WTC11 (cell line): ENCODE data around the gene CXCR5. TPM values are rescaled to one million over a fixed set of nuclear protein-coding genes. Genes with fewer than 3 reads are reported as not detected.

Source experiments
- ATAC-seq: fragments of 200-7000 bp; cut with Tn5 transposase; 2 replicates; pipeline ENCODE4 v1.10.0; 2021; ENCODE audit warnings: mild to moderate bottlenecking, moderate library complexity
- CTCF ChIA-PET: fragments of 300-600 bp; sonication (Branson Sonifier 250); formaldehyde crosslinking; loops from one replicate; lab custom pipeline; 2021; ENCODE audit warnings: antibody characterized with exemption; lab: Charles Lee
- POLR2A ChIA-PET: fragments of 350-600 bp; sonication (Branson Sonifier 250); formaldehyde crosslinking; loops from one replicate; lab custom pipeline; 2021; ENCODE audit warnings: antibody characterized with exemption; lab: Charles Lee
- DNase-seq: peaks from one replicate; pipeline ENCODE4 v3.0.0; 2021; ENCODE audit warnings: low spot score
- H3K27ac Mint-ChIP-seq: 2 replicates; pipeline ENCODE4 v1.8.0; 2021; ENCODE audit warnings: mixed read lengths
- H3K27me3 Mint-ChIP-seq: 2 replicates; pipeline ENCODE4 v1.8.0; 2021; ENCODE audit warnings: low read depth, mild to moderate bottlenecking, moderate library complexity, mixed read lengths
- H3K36me3 Mint-ChIP-seq: 2 replicates; pipeline ENCODE4 v1.8.0; 2021; ENCODE audit warnings: mixed read lengths
- H3K4me1 Mint-ChIP-seq: 2 replicates; pipeline ENCODE4 v1.8.0; 2022; ENCODE audit warnings: mixed read lengths
- H3K4me3 Mint-ChIP-seq: 2 replicates; pipeline ENCODE4 v1.8.0; 2021; ENCODE audit warnings: mild to moderate bottlenecking, moderate library complexity, mixed read lengths
- H3K9me3 Mint-ChIP-seq: 2 replicates; pipeline ENCODE4 v1.8.0; 2021; ENCODE audit warnings: mixed read lengths
- CREB1 ChIP-seq: sonication (generic); formaldehyde crosslinking; IDR thresholded peaks from 2 replicates; pipeline ENCODE4 v1.8.0; 2023; ENCODE audit warnings: mild to moderate bottlenecking, missing genetic modification reagents
- ELF4 ChIP-seq: sonication (generic); formaldehyde crosslinking; IDR thresholded peaks from 2 replicates; pipeline ENCODE4 v1.8.1; 2022; ENCODE audit warnings: low read depth, mild to moderate bottlenecking, moderate library complexity, missing genetic modification reagents
- FOXP1 ChIP-seq: sonication (generic); formaldehyde crosslinking; IDR thresholded peaks from 2 replicates; pipeline ENCODE4 v1.8.0; 2022; ENCODE audit warnings: missing genetic modification reagents, mild to moderate bottlenecking, moderate library complexity, borderline replicate concordance
- GRHL2 ChIP-seq: fragments of 250-450 bp; sonication (Bioruptor Pico); IDR thresholded peaks from 2 replicates; pipeline ENCODE4 v1.8.0; 2022; ENCODE audit warnings: mild to moderate bottlenecking, moderate library complexity; ENCODE audit not compliant: insufficient replicate concordance, severe bottlenecking
- NFATC4 ChIP-seq: fragments of 250-450 bp; sonication (Bioruptor Pico); IDR thresholded peaks from 2 replicates; pipeline ENCODE4 v1.9.0; 2021; ENCODE audit warnings: mild to moderate bottlenecking
- TEAD4 ChIP-seq: sonication (generic); formaldehyde crosslinking; IDR thresholded peaks from 2 replicates; pipeline ENCODE4 v1.8.0; 2022; ENCODE audit warnings: mild to moderate bottlenecking, missing genetic modification reagents
- ZBTB21 ChIP-seq: sonication (generic); formaldehyde crosslinking; IDR thresholded peaks from 2 replicates; pipeline ENCODE4 v1.8.1; 2023; ENCODE audit warnings: mild to moderate bottlenecking, missing genetic modification reagents, borderline replicate concordance
- ZNF138 ChIP-seq: sonication (generic); formaldehyde crosslinking; conservative IDR thresholded peaks from 2 replicates; pipeline ENCODE4 v1.8.1; 2022; ENCODE audit warnings: mild to moderate bottlenecking, moderate library complexity, missing genetic modification reagents
- total RNA-seq: library from RNA; stranded (reverse); gene quantifications from 3 replicates; pipeline ENCODE4 v1.2.3, GENCODE V29; 2021
- TF ChIP-seq, protein P1 (sequence below): sonication (generic); formaldehyde crosslinking; IDR thresholded peaks from 2 replicates; pipeline ENCODE4 v1.8.0; 2022; ENCODE audit warnings: missing genetic modification reagents
- TF ChIP-seq, protein P2 (sequence below): sonication (generic); formaldehyde crosslinking; IDR thresholded peaks from 2 replicates; pipeline ENCODE4 v1.8.1; 2023; ENCODE audit warnings: mild to moderate bottlenecking, missing genetic modification reagents, moderate library complexity
- TF ChIP-seq, protein P3 (sequence below): fragments of 250-450 bp; sonication (Bioruptor Pico); IDR thresholded peaks from 2 replicates; pipeline ENCODE4 v1.9.0; 2021; ENCODE audit warnings: mild to moderate bottlenecking
- TF ChIP-seq, protein P4 (sequence below): sonication (generic); formaldehyde crosslinking; IDR thresholded peaks from 2 replicates; pipeline ENCODE4 v1.8.0; 2022; ENCODE audit warnings: mild to moderate bottlenecking, missing genetic modification reagents
- TF ChIP-seq, protein P5 (sequence below): sonication (generic); formaldehyde crosslinking; IDR thresholded peaks from 2 replicates; pipeline ENCODE4 v1.8.1; 2023; ENCODE audit warnings: mild to moderate bottlenecking, missing genetic modification reagents
- TF ChIP-seq, protein P6 (sequence below): fragments of 250-450 bp; sonication (Bioruptor Pico); IDR thresholded peaks from 2 replicates; pipeline ENCODE4 v1.9.0; 2021; ENCODE audit warnings: moderate library complexity, mild to moderate bottlenecking, inconsistent platforms, borderline replicate concordance
- TF ChIP-seq, protein P7 (sequence below): sonication (generic); formaldehyde crosslinking; IDR thresholded peaks from 2 replicates; pipeline ENCODE4 v1.8.0; 2022; ENCODE audit warnings: mild to moderate bottlenecking, missing genetic modification reagents
- TF ChIP-seq, protein P8 (sequence below): fragments of 250-450 bp; sonication (Bioruptor Pico); IDR thresholded peaks from 2 replicates; pipeline ENCODE4 v1.9.0; 2021; ENCODE audit warnings: mild to moderate bottlenecking

CXCR5 gene
- total RNA-seq, 1 experiment from 2014 or later: 0.07 TPM

DNA sequence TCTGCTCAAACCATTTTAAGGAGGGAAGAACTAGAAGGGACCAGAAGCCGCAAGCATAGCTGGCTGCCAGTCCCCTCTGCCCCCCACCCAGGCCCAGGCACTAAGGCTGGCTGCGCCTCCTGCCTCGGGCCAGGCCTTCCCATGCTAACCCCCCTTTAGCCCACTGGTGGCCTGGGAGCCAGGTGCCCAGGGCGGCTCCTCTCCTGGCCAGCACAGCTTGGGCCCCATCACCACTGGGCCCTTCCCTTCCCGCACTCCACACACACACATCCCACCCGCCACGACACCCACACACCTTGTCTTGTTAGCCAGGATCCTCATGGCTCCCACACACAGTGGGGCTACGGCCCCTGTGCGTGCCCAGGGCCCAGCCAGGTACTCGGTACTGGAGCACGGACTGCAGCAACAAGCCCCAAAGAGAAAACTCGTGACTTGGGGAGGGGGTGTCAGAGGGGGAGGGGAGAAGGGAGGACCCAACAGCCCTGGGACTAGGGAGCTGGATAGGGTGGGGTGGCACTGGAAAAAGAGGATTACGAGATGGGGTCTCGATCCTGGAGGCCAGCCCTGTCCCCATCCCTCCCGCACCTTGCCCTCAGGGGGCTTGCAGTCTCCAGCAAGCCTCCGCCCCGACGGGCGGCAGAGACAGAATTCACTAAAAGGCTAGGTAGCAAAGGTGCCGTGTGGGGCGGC lies 26.1 kb downstream of the CXCR5 start (continued):
- TF ChIP-seq, protein P1, sequence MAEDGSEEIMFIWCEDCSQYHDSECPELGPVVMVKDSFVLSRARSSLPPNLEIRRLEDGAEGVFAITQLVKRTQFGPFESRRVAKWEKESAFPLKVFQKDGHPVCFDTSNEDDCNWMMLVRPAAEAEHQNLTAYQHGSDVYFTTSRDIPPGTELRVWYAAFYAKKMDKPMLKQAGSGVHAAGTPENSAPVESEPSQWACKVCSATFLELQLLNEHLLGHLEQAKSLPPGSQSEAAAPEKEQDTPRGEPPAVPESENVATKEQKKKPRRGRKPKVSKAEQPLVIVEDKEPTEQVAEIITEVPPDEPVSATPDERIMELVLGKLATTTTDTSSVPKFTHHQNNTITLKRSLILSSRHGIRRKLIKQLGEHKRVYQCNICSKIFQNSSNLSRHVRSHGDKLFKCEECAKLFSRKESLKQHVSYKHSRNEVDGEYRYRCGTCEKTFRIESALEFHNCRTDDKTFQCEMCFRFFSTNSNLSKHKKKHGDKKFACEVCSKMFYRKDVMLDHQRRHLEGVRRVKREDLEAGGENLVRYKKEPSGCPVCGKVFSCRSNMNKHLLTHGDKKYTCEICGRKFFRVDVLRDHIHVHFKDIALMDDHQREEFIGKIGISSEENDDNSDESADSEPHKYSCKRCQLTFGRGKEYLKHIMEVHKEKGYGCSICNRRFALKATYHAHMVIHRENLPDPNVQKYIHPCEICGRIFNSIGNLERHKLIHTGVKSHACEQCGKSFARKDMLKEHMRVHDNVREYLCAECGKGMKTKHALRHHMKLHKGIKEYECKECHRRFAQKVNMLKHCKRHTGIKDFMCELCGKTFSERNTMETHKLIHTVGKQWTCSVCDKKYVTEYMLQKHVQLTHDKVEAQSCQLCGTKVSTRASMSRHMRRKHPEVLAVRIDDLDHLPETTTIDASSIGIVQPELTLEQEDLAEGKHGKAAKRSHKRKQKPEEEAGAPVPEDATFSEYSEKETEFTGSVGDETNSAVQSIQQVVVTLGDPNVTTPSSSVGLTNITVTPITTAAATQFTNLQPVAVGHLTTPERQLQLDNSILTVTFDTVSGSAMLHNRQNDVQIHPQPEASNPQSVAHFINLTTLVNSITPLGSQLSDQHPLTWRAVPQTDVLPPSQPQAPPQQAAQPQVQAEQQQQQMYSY: no peak
- TF ChIP-seq, protein P2, sequence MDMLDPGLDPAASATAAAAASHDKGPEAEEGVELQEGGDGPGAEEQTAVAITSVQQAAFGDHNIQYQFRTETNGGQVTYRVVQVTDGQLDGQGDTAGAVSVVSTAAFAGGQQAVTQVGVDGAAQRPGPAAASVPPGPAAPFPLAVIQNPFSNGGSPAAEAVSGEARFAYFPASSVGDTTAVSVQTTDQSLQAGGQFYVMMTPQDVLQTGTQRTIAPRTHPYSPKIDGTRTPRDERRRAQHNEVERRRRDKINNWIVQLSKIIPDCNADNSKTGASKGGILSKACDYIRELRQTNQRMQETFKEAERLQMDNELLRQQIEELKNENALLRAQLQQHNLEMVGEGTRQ (CRISPR knock-in tag): no peak
- TF ChIP-seq, protein P3, sequence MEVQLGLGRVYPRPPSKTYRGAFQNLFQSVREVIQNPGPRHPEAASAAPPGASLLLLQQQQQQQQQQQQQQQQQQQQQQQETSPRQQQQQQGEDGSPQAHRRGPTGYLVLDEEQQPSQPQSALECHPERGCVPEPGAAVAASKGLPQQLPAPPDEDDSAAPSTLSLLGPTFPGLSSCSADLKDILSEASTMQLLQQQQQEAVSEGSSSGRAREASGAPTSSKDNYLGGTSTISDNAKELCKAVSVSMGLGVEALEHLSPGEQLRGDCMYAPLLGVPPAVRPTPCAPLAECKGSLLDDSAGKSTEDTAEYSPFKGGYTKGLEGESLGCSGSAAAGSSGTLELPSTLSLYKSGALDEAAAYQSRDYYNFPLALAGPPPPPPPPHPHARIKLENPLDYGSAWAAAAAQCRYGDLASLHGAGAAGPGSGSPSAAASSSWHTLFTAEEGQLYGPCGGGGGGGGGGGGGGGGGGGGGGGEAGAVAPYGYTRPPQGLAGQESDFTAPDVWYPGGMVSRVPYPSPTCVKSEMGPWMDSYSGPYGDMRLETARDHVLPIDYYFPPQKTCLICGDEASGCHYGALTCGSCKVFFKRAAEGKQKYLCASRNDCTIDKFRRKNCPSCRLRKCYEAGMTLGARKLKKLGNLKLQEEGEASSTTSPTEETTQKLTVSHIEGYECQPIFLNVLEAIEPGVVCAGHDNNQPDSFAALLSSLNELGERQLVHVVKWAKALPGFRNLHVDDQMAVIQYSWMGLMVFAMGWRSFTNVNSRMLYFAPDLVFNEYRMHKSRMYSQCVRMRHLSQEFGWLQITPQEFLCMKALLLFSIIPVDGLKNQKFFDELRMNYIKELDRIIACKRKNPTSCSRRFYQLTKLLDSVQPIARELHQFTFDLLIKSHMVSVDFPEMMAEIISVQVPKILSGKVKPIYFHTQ (CRISPR knock-in tag): no peak
- TF ChIP-seq, protein P4, sequence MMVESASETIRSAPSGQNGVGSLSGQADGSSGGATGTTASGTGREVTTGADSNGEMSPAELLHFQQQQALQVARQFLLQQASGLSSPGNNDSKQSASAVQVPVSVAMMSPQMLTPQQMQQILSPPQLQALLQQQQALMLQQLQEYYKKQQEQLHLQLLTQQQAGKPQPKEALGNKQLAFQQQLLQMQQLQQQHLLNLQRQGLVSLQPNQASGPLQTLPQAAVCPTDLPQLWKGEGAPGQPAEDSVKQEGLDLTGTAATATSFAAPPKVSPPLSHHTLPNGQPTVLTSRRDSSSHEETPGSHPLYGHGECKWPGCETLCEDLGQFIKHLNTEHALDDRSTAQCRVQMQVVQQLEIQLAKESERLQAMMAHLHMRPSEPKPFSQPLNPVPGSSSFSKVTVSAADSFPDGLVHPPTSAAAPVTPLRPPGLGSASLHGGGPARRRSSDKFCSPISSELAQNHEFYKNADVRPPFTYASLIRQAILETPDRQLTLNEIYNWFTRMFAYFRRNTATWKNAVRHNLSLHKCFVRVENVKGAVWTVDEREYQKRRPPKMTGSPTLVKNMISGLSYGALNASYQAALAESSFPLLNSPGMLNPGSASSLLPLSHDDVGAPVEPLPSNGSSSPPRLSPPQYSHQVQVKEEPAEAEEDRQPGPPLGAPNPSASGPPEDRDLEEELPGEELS (CRISPR knock-in tag): no peak
- TF ChIP-seq ZNF138: no peak
- TF ChIP-seq NFATC4 (CRISPR knock-in tag): no peak
- TF ChIP-seq, protein P5, sequence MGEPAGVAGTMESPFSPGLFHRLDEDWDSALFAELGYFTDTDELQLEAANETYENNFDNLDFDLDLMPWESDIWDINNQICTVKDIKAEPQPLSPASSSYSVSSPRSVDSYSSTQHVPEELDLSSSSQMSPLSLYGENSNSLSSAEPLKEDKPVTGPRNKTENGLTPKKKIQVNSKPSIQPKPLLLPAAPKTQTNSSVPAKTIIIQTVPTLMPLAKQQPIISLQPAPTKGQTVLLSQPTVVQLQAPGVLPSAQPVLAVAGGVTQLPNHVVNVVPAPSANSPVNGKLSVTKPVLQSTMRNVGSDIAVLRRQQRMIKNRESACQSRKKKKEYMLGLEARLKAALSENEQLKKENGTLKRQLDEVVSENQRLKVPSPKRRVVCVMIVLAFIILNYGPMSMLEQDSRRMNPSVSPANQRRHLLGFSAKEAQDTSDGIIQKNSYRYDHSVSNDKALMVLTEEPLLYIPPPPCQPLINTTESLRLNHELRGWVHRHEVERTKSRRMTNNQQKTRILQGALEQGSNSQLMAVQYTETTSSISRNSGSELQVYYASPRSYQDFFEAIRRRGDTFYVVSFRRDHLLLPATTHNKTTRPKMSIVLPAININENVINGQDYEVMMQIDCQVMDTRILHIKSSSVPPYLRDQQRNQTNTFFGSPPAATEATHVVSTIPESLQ (CRISPR knock-in tag): no peak
- TF ChIP-seq ZBTB21 (CRISPR knock-in tag): no peak
- TF ChIP-seq, protein P6, sequence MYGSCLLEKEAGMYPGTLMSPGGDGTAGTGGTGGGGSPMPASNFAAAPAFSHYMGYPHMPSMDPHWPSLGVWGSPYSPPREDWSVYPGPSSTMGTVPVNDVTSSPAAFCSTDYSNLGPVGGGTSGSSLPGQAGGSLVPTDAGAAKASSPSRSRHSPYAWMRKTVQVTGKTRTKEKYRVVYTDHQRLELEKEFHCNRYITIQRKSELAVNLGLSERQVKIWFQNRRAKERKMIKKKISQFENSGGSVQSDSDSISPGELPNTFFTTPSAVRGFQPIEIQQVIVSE (CRISPR knock-in tag): no peak
- TF ChIP-seq CREB1: 0 out of 2 replicates have a peak, but pooled peaks have one; percentile 40

DNA sequence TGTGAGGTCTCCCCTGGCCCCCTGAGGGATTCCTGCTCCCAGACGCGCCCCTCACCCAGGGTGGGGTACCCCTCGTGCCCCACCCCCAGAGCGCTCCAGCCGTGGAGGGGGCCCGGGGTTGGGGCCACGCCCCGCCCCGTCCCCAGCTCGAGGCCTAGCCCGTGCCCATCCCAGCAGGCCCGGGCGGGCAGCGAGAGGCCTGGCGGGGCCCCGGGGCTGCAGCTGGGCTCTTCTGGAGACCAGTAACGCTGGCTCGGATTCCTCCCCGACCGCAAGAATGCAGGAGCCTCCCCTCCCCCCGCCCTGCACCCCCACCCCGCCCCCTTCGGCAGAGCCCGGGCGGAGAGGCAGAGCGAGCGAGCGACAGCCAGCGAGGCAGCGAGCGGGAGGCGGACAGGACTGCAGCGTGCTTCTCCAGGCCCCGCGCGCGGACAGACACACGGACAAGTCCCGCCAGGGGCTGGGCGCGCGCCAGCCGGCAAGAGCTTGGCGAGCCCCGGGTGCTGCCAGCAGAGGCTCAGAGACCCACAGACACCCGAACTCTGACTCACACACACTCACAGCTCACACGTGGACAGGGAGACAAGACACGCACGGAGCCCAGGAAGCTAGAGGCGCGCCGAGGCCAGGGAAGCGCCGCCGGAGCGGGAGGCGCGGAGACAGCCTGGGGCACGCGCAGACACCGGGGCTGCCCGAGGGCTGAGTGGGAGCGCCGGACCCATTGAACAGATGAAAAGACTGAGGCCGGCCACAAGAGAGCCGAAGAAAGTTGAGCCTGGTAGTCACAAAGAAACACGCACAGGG lies 26.8 kb downstream of the CXCR5 start:
- Mint-ChIP-seq H3K27ac (peak overlapping the region; percentile 96), H3K36me3 (peaks cover 12% of the 10 kb centered on the region), H3K27me3 (no peaks in the 10 kb centered on the region), H3K4me1 (peaks cover 66% of the 10 kb centered on the region), H3K4me3 (peak overlapping the region; percentile 72), H3K9me3 (no peaks in the 10 kb centered on the region)
- DNase-seq (peak; percentile 80), ATAC-seq (peak; percentile 5)
- CTCF ChIA-PET: interaction anchor here (0.6 to 5.9 kb wide), 8 partner anchors 15 to 463 kb away, joined by 3 to 26 read pairs (median 5); partner anchors contain the start of gene DDX6
- POLR2A ChIA-PET: interaction anchor here (0.8 to 6.9 kb wide), 4 partner anchors 19 to 194 kb away, joined by 3 to 76 read pairs (median 24); partner anchors contain the start of gene DDX6
- TF ChIP-seq, protein P7, sequence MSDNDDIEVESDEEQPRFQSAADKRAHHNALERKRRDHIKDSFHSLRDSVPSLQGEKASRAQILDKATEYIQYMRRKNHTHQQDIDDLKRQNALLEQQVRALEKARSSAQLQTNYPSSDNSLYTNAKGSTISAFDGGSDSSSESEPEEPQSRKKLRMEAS: peak; percentile 11; the same call in 1 of the 2 replicates
- TF ChIP-seq, protein P8, sequence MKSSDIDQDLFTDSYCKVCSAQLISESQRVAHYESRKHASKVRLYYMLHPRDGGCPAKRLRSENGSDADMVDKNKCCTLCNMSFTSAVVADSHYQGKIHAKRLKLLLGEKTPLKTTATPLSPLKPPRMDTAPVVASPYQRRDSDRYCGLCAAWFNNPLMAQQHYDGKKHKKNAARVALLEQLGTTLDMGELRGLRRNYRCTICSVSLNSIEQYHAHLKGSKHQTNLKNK (CRISPR knock-in tag): no peak
- TF ChIP-seq GRHL2 (CRISPR knock-in tag) (no peak), FOXP1 (CRISPR knock-in tag) (peak; percentile 62; the same call in 1 of the 2 replicates), ELF4 (no peak), TEAD4 (CRISPR knock-in tag) (0 out of 2 replicates have a peak, but pooled peaks have one; percentile 27)
